Retinal pigment epithelial cell (primary cell): ENCODE results near the gene DRAM1.

Experiments
- DNase-seq: peaks from one replicate; pipeline ENCODE4 v3.0.0-alpha.2; 2010; ENCODE audit warnings: low read depth
- H3K4me3 ChIP-seq: 2 replicates; pipeline ENCODE4 v1.5.1; 2011; ENCODE audit warnings: mild to moderate bottlenecking, low read length, control low read depth, moderate library complexity
- TF ChIP-seq, protein P1 (sequence below): conservative IDR thresholded peaks from 2 replicates; pipeline ENCODE4 v1.5.1; 2011; ENCODE audit warnings: low read depth, low read length, control low read depth, inconsistent platforms

DRAM1 gene

DNA sequence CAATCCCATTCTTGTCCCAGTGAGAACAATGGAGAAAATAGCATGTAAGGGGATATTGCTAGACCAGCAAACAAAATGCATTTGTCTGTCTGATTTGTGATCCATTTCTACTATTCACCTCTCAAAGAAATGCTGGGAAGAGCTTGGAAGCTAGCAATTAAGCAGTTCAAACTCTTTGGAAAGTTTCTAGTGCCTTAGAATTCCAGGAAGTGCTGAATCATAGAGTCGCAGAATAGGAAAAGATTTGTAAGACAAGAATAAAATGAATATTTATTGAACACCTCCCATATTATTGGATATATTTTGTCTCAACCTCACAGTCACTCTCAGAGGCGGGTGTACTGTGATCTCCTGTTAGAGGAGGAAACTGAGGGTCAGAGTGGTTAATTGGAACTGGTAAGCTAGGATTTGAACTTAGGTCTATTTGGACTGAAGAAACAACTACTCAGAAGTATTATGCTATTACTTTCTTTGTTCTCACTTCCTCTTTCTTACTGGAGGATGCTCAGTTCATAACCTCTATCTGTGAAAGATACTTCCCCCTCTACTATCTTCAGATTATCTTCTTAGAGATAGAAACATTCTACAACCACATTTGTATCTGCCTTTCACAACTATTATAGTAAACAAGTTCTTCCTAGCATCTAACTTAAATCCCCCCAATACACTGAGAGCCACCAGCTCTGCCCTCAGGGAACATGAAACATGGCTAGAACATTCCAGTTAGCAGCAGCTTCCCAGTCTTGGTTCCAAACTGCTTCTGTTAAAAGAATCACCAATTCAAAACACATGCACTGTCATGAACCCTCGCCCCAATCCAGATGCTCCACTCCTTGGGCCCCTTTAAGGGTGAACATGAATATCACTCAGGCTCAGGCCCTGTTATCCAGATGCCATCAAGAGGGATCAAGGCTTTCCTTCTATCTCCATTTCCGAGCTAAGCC, 64.2 kb downstream of the DRAM1 start:
- DNase-seq, result no peak
- TF ChIP-seq, protein P1, sequence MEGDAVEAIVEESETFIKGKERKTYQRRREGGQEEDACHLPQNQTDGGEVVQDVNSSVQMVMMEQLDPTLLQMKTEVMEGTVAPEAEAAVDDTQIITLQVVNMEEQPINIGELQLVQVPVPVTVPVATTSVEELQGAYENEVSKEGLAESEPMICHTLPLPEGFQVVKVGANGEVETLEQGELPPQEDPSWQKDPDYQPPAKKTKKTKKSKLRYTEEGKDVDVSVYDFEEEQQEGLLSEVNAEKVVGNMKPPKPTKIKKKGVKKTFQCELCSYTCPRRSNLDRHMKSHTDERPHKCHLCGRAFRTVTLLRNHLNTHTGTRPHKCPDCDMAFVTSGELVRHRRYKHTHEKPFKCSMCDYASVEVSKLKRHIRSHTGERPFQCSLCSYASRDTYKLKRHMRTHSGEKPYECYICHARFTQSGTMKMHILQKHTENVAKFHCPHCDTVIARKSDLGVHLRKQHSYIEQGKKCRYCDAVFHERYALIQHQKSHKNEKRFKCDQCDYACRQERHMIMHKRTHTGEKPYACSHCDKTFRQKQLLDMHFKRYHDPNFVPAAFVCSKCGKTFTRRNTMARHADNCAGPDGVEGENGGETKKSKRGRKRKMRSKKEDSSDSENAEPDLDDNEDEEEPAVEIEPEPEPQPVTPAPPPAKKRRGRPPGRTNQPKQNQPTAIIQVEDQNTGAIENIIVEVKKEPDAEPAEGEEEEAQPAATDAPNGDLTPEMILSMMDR, result no peak
- H3K4me3 ChIP-seq, result no peak overlapping the region

DNA sequence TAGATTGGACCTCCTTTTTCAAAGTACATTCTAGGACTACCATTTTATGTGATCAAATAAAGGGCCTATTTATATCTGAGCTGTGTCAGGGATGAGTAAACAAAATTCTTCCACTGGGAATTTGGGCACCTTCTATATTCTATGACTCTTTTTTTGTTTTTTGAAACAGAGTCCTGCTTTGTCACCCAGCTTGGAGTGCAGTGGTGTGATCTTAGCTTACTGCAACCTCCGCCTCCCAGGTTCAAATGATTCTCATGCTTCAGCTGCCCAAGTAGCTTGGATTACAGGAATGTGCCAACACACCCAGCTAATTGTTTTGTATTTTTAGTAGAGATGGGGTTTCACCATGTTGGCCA, 64.8 kb downstream of the DRAM1 start:
- no peak overlapping the region for H3K4me3 ChIP-seq
- no peak for DNase-seq
- TF ChIP-seq, protein P1, result no peak

- no peak overlapping the region for H3K4me3 ChIP-seq
- DNase-seq, result no peak
- TF ChIP-seq, protein P1, result no peak
These were observed 68.2 kb downstream of the DRAM1 start for GRCh38 chr12:101945369-101946232.

DNA sequence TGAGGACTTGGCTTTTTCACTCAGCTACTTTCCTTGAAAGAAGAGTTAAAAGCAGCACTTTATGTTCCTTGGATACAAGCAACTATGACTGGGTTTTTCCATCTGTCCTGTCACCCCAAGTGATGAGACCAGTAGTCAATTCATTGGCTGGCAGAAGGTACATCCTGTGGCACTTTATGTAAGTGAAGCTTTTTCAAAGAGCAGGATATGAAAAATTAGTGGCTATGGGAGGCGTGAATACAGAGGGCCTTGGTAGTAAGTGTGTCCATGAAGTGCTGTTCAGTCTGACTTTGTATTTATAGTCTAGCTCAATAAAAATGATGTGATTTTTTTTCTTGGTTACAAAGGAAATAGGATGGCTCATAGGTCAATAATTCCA, 68.8 kb downstream of the DRAM1 start:
- TF ChIP-seq, protein P1, result no peak
- H3K4me3 ChIP-seq, result no peak overlapping the region
- DNase-seq, result no peak

GRCh38 chr12:101947316-101947715, 69.9 kb downstream of the DRAM1 start:
- H3K4me3 ChIP-seq, result no peak overlapping the region
- TF ChIP-seq, protein P1, result no peak
- DNase-seq, result no peak

GRCh38 chr12:101948365-101948764, 71.0 kb downstream of the DRAM1 start:
- DNase-seq, result no peak
- TF ChIP-seq, protein P1, result no peak
- no peak overlapping the region for H3K4me3 ChIP-seq
